HCEC 1CT (cell line): ENCODE results near the gene STK32B.
A peak's percentile ranks its signal among the peaks of the same experiment; 100 is the strongest.

Experiments
- DNase-seq: peaks from one replicate; pipeline ENCODE4 v3.0.0-alpha.2; 2017

STK32B gene

DNA sequence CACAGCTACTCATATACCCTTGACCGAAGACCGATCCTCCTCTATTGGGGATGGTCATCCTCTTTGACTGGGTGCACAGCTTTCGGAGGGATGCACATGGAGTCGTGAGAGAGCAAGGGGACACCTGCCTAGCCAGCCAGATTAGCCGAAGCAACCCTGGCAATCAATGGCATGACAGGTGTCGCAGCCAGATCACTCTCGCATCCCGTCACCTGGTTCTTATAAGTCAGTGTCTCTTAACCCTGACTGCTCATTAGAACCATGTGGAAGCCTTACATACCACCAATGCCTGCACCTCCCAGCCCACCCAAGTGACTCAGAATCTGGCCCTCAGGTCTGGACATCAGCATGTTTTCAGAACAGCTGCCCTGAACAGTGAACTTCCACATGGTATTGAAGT lies 407.4 kb downstream of the STK32B start:
- DNase-seq: no peak

DNA sequence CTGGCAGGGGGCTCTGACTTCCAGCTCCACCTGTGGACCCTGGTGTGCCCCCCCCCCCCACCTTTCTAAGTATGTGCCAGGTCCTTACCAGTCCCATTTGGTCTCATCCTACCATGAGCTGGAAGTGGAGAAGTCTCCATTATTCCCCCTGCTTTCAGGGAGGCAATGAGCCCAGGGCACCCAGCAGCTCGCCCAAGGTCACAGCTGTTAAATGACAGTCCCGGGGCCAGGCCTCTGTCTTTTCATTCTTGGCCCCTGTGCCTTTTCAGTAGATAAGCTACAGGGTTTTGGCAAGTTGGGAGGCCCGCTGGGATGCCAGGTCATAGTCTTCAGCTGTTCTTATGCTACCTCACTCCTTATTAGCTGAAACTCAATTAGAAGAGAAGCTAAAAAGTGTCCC lies 408.0 kb downstream of the STK32B start:
- DNase-seq: no peak

DNA sequence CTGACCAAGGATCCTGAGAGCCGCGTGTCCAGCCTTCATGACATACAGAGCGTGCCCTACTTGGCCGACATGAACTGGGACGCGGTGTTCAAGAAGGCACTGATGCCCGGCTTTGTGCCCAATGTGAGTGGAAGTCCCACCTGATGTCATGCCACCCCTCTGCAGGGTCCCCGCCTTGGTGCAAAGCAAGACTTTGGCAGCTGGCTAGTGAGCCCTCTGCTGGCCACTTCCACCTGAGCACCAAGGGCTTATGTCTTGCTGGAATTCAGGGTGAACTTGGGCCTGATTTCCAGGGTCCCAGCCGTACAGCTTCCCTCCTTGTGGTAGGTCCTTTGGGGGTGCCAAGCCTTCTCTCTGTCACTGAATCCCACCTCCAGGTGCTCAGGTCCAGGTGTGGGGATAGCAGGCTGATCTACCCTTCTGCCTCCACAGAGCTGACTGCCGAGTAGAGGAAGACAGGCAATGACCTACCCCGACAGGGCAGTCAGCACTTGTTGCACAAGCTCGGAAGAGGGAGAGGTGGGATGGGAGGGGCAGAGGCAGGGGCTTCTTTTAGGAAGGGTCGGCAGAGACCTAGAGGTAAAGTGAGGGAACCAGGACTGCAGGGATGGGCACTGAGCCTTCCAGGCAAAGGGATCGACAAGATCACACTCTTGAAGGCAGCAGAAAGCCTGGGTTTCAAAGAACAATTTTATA lies 409.0 kb downstream of the STK32B start:
- no peak for DNase-seq

DNA sequence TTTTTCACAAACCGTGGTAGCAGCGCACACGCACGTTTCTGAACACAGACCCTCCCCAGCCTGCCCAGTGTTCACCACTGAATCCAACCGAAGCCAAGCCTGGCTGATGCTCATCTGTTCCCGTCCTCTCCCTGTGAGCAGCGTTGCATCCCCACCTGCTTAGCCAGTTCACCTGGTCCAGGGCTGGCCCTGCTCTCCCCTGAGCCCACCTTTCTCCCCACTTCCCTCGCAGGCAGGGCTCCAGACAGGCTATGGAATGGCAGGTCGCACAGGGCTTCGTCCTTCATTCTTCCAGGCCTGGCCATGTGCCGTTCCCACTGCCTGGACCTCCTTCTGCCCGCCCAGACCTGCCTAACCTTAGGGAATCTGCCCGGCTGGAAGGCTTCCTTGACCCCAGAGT lies 410.2 kb downstream of the STK32B start:
- no peak for DNase-seq

DNA sequence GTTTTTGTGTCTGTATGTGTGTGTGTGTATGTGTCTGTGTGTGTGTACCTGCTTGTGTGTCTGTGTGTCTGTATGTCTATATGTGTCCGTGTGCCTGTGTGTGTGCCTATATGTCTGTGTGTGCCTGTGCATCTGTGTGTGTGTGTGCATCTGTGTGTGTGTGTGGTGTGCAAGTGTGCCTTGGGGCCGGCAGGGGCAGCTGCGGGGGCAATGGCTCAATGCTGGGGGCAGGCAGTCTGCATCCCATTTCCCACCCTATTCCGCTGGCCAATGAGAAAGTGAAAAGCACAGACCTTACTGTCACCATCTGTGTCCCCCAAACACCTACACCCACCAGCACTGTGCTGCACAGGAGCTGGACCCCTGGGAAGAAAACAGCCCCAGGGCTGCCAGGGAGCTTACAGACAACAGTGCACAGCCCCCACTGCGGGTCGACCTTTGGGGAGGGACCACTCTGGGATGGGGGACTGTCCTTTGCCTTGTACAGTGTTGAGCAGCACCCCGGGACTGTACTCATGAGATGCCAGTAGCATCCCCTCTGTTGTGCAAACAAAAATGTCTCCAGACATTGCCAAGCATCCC lies 411.1 kb downstream of the STK32B start:
- DNase-seq: no peak

DNA sequence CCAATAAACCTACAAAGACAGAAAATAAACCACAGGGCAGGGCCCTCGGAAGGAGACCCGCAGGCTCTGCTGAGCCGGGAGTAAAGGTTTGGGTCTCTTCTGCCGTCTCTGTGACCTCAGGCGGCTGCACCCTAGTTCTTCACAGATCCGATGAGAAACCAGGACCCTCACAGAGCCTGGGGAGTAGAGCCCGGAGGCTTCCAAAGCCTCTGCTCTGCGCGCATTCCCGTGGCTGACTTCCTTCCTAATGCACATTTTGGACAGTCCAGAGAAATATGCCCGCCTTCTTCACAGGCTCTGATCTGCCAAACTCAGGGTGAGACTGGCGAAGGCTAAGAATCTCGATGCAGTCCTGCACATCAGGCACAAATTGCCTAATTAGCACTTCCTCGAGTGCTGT lies 411.6 kb downstream of the STK32B start:
- DNase-seq: no peak

DNA sequence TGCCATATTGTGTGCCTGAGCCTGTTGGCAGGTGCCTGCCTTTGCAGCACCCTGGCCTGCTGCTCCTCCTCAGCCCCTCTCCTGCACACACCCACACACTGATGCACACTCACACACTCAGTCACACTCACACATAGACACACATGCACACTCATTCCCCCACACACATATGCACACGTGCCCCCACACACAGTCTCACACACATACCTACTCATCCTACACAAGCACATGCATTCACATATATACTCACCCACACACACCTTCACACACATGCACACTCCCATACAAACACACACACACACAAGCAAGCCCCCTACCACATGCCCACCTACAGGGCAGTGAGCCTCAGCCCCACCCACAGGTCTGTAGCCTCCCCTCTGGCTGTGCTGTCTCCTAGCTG lies 412.1 kb downstream of the STK32B start:
- DNase-seq: no peak

DNA sequence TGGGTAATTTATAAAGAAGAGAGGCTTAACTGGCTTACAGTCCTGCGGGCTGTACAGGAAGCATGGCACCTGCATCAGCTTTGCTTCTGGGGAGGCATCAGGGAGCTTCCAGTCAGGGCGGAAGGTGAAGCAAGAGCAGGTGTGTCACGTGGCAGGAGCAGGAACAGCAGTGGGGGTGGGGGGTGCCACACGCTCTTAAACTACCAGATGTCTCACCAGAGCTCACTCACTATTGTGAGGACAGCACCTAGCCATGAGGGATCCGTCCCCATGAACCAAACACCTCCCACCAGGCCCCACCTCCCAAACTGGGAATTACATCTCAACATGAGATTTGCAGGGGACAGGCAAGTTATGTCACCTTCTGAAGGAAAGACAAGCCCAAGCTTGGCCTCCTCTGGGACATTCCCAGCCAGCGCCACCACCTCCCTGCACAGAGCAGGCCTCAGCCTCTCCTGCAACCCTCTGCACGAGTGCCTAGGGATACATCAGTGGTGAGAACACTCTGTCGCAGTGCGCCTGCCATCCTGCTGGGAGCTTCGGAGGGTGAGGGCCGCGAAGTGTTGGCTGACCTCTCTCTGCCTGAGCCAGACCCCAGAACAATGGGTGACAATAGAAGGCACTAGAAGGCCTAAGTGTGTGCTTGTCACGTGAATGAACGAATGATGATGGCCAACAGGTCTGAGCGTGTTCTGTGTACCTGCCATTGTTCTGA lies 412.8 kb downstream of the STK32B start:
- no peak for DNase-seq

DNA sequence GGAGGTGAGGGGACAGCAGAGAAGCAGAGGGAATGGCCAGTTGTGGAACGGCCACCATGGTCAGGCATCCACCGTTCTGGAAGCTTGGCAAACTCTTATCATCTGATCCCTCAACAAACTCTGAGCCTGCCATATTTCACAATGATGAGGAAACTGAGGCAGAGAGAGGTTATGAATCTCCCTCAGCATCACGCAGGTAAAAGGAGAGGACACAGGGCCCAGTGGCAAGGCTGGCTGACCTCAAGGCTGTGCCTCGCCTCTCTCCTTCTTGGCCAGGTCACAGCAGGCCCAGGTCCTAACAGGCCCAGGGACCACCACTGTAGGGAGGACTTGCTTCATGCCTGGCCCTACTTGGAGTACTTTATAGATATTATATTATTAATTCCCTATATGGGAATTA lies 414.2 kb downstream of the STK32B start:
- DNase-seq: no peak

DNA sequence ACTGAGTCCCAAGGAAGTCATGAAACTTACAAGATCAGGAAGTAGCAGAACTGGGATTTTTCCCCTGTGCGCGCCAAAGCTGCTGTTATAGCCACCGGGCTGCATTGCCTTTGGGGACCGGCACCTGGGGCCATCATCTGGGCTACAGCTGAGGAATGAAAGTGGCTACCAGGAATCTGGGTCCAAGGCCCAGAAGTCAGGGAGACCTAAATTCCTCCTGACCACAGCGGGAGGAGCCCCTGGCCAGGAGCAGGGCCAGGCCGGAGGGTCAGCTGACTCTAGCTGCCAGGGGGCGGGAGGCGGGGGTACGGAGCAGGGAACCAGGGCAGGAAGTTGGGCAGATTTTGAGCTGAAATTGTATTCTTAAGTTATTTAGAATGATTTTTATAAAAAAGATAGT lies 414.7 kb downstream of the STK32B start:
- no peak for DNase-seq

DNA sequence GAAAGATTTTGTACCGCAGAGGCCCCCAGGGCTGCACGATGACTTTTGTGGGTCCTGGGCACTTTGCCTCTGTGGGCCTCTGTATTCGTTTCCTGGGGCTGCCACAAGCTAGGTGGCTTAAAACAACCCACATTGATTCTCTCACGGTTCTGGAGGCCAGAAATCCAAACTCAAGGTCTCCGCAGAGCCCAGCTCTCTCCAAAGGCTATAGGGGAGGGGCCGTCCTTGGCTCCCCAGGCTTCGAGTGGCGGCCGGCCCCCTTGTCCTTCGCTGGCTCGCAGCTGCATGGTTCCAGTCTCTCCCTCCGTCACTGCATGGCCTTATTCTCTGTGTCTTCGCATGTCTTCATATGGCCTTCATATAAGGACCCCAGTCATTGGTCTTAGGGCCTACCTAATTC lies 415.8 kb downstream of the STK32B start:
- no peak for DNase-seq

DNA sequence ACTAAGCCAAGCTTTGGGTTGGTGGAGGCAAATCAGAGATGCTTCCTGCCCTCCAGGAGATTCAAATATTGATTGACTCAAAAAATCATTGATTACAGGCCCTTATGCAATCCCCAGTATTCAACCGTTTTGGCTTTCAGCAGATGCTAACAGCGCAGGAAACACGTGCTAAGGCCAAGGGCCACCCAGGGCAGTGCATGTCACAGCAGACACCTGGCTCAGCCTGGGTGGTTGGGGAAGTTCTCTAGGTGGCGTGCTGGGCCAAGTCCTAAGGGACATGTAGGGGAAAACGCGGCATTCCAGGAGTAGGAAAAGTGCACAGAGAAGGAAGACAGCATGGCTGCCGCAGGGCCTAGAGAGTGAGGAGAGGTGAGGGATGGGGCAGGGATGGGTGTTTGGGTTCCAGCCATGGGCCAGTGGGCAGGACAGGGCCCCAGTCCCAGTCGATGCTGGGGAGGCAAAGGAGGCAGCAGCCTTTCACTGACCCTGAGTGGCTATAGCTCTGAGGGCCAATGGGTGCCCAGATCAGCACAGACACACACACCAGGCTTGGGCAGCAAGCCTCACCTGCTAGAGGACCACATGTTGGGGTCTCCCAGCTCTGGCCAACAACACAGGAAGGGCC lies 418.0 kb downstream of the STK32B start:
- no peak for DNase-seq

DNA sequence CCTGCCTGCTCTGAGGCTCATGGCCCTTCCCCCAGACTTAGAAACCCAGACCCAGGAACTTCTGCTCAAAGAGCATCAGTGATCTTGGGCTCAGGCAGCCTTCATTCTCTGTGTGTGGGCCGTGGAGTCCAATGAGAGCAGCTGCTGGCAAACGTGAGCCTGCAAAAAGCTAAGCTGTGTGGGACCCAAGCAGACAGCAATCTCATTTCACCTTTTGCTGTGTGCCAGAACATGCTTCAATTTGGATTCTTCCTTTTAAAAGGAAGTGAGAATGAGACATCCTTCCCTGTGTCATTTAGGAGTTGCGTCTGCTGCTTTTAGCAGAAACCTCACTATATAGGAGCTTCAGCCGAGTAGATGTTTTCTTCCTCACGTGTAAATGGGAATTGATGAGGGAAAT lies 418.6 kb downstream of the STK32B start:
- no peak for DNase-seq

DNA sequence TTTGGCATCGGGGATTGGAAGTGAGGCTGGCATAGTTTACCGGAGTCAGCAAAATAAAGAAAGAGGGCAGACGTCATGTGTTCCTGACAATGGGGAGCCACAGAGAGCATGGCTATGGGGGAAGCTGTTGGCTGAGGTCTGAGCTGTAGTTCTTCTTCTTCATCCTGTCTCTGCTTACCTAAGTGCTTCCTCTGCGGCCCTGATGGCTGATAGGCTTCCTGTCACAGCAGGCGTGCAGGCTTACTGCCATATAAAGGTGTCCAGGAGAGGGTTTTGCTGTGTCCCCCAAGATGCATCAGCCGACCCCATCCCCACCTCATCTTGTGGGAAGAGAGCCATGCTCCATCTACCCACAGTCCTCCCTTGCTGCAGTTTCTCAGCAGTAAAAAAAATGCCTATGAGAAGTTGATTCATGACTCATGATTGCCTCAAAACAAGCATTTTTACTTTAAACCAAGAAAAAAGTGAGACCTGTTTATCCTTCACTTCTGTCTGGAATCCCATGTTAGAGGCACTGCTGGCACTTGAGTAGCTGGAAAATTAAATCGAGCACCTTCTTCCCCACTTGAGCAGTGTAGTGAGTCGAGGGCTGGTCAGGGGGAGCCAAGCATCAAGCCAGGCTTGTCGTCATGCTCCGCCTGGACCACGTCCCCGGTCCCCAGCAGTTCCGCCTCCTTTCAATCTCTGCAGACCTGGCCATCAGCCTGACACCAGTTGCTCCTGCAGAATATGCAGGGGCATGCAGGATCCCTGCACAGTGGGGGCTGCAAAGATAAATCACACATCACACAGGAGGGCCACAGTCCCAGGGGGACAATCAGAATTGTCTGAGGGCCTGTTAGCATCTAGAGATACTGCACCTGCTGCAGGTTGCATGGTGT lies 419.3 kb downstream of the STK32B start:
- no peak for DNase-seq

DNA sequence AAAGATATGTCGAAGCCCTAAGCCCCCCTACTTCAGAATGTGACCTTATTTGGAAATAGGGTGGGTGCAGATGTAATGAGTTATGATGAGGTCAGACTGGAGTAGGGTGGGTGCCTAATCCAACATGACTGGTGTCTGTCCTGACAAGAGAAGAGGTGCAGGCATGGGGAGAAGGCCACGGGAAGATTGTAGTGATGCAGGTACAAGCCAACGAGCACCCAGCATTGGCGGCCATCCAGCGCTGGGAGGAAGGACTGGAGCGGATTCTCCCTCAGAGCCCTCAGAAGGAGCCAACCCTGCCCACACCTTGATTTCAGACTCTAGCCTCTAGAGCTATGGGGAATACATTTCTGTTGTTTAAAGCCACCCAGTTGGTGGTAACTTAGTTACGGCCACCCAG lies 419.9 kb downstream of the STK32B start:
- DNase-seq: no peak

DNA sequence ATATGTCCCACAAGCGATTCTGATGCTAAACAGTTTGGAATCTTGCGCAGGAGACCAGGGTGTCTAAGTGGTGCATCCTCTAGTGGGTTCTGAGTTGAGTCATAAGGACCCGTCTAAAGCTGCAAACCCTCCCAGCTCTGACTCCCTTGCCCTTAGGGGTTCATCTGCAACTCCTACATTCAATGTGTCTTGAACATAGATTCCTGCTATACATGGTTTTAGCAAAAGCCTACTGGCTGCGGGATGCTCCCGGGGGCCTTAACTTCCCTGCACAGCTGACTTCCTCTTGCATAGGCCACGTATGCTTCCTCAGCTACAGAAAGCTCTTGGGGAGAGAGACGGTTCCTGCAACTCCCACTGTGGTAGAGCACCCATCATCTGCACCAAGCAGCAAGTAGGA lies 420.4 kb downstream of the STK32B start:
- DNase-seq: no peak

DNA sequence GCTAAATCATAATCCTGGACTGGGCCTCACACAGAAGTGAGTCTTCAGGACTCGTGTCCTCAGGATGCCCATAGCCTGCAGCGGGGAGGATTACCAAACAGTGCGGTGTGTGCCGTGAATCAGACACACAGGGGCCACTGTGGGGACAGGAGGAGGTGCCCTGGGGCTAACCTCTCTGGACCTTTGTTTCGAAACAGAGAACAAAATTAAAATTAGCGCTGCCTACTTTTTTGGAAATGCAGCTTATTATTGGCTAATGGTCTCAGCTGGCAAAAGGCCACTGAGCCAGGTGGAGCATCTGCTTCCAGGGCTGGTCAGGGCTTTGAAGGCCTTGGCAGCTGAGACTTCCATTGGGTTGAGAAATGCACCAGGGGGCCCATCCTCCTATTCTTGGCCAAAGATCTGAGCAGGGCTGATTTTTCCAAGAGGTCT lies 420.9 kb downstream of the STK32B start:
- no peak for DNase-seq

DNA sequence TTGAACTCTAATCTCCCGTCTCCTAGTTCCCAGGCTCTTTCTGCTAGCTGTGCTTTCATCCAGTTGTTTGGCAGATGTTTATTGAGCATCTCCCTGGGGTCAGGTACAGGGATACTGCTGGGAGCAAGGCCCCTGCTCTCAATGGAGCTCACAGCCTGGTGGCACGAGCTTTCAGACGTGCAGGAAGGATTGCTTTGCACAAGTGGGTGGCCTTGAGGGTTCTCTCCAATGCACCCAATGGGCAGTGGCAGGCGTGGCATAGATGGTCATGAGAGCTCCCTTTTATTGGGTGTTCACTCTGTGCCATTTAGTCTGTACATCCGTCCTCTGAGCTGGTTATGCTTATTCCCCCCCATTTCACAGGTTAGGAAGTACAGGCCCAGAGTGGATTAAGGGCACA lies 421.8 kb downstream of the STK32B start:
- DNase-seq: no peak

DNA sequence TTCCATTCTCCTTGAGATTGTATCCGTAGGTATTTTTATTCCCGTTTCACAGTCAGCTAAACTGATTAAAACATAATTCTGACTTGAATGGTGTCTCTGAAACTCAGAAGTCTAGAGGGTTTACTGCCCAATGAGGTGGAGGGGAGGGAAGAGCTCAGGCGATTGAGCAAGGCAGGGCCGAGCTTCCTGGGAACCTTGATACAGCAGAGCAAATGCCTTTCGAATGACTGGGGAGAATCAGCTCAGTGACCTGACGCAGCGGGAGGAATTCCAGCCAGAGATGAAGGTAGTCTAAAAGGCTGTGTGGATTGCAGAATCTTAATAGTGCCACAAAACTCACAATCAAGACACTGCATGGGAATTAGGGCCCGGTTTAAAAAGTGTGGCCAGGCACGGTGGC lies 423.5 kb downstream of the STK32B start:
- peak; percentile 1 for DNase-seq

DNA sequence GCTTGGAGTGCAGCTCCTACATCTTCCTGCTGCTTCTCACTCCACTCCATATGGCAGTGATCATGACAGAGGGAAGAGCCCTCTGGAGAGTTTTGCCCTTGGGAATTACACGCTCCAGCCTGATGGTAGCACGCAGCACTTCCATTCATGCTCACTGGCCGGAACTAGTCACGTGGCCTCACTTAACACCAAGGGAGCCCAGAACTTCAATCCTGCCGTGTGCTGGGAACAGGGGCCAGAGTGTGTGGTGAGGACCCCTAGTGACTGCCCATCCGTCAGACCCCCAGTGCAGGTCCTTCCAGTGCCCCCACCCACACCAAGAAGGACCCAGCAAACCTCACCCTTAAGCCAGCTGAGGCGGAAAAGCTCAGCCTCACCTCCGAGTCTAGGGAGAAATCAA lies 426.3 kb downstream of the STK32B start:
- no peak for DNase-seq

DNA sequence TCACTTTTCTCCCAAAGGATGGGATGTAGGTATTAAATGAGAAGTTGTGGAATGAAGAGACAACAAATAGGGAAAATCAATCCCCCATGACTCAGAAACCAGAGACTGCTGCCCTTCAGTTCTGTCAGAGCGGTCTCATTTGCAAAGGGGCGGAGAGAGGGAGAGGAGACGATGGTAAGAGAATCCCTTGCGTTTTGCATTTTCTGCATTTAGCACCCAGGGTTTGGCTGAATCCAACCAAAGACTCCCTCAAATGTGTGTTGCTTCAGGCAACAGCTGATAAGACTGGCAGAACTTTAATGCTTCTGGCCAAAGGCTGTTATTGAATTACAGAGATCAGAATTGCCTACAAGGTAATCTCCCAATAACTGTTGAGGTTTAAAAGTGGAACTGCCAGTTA lies 426.9 kb downstream of the STK32B start:
- no peak for DNase-seq

DNA sequence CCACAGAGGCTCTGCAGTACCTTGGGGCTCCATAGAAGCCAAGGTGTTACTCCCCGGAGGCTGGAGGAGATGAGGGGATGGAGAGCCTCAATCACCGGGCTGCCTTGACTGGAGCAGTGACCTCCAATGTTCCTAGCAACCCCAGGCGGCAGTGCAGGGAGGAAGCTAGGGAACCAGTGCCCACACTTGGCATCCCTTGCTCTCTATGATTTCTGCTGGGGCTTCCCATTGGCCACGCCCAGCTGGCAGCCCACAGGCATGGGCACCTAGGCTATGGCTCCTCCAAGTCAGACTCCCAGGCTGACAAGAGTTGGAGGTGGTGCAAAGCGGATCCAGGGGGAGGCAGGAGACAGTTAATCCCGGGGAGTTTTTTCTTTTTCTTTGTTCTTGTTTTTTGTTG lies 427.4 kb downstream of the STK32B start:
- DNase-seq: no peak

DNA sequence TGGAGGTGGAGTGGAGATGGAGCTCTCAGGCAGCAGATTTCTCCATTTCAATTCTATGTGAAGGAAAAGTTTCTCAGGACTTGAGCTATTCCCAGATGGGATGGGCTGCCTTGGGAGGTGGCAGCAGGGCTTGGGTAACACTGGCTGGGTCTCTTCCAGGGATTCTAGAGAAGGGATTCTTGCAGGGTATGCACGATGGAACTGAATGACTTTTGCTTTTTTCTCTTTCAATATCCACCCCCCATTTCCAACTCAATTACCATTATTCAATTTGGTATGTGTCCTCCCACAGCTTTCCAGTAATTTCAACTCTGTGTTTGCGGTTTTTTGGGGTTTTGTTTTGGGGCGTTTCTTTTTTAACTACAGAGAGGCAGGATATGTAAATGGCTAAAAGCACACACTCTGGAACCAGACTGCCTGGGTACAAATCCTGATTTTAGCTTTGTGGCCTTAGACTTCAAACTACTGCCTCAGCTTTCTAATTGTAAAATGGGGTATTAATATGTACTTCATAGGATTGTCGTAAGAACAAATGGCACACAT lies 428.3 kb downstream of the STK32B start:
- DNase-seq: no peak
